ENCODE measurements around the gene SLITRK3. TPM values are rescaled to one million over a fixed set of nuclear protein-coding genes. Genes with fewer than 3 reads are reported as not detected.

The SLITRK3 gene
- total RNA-seq, 1 experiment from 2014 or later: 0.48 TPM

DNA sequence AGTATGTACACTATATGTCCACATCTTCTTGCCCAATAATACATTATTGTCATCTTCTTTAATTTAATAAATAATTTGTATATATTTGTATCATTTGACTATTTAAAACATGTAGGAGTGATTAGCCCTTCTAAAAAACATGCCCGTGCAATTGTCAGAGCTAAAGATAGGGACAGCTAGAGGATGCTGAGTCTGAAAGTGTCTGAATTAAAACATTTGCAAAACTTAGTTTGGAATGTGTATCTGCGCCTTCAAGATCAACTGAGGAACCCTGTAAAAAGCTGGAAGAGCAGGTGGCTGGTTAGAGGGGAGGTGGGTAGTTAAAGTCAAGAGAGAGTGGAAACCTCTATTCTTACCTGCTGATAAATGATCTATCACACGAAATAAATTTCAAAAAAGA lies 4.7 kb downstream of the SLITRK3 start:
- no peak overlapping the region for H4K91ac ChIP-seq (ENCODE audit: insufficient read length, low read depth, low read length)
- H3K79me1 ChIP-seq (ENCODE audit: insufficient read depth, low read depth, low read length, poor library complexity, severe bottlenecking): no peaks in the 10 kb centered on the region
- H4K20me1 ChIP-seq (ENCODE audit: control insufficient read depth, insufficient read depth, insufficient read length): no peaks in the 10 kb centered on the region
- peak overlapping the region in 1 of 2 experiments; percentile 62; a peak in 3 of 5 replicates for H3K4me3 Mint-ChIP-seq
- no peak overlapping the region; a peak in 1 of 7 replicates for H3K27ac Mint-ChIP-seq
- no peak overlapping the region for H2AK5ac ChIP-seq (ENCODE audit: insufficient read length, low read length)
- no peak overlapping the region for H3K23ac ChIP-seq (ENCODE audit: insufficient read length, low read depth, low read length)
- no peak overlapping the region for H2BK15ac ChIP-seq (ENCODE audit: low read depth, low read length)
- no peak overlapping the region for H2BK5ac ChIP-seq (ENCODE audit: insufficient read length, low read length)
- H3K36me3 Mint-ChIP-seq (ENCODE audit: insufficient read depth in 1 of 3, low read depth in 3 of 3): peaks cover 0 to 2% (median 0%) of the 10 kb centered on the region in 3 experiments; a peak in 1 of 7 replicates
- H3T11ph ChIP-seq (ENCODE audit: low read length): no peak overlapping the region
- H3K79me2 ChIP-seq (ENCODE audit: insufficient read depth, low read length): no peaks in the 10 kb centered on the region
- no CpG with 5 or more reads among the region's 3 CpGs for WGBS (ENCODE audit: extremely low coverage, insufficient read length, low lambda C conversion rate)
- no peak overlapping the region for H3K18ac ChIP-seq (ENCODE audit: insufficient read length, low read depth, low read length)
- no peak overlapping the region for H2BK20ac ChIP-seq (ENCODE audit: low read depth, low read length, poor library complexity, severe bottlenecking)
- DNase-seq: no peak
- H3K27me3 Mint-ChIP-seq (ENCODE audit: low read depth): peaks cover 47% of the 10 kb centered on the region
- no peak overlapping the region for H2AFZ ChIP-seq (ENCODE audit: low read length)
- peaks cover 31% of the 10 kb centered on the region for H3K23me2 ChIP-seq (ENCODE audit: insufficient read length, low read depth, low read length, poor library complexity, severe bottlenecking)
- no peaks in the 10 kb centered on the region; the same call in 1 of the 2 replicates for H3K4me1 ChIP-seq (ENCODE audit: insufficient read depth, low read length)
- no peak overlapping the region for H3K4me2 ChIP-seq (ENCODE audit: insufficient read depth, insufficient read length, low read length)
- H3K27ac ChIP-seq (ENCODE audit: insufficient read length, low read depth, low read length): no peak overlapping the region
- H3K14ac ChIP-seq (ENCODE audit: insufficient read depth, low read length): no peak overlapping the region
- no peak overlapping the region for H2BK120ac ChIP-seq (ENCODE audit: low read depth, low read length, poor library complexity, severe bottlenecking)
- no peak overlapping the region for H4K5ac ChIP-seq (ENCODE audit: insufficient read length, low read depth, low read length)
- no peaks in the 10 kb centered on the region for H3K9me3 ChIP-seq (ENCODE audit: control insufficient read depth, low read depth, low read length)
- H3K4me1 Mint-ChIP-seq: peaks cover 33 to 41% of the 10 kb centered on the region in 2 experiments
- peaks cover 18% of the 10 kb centered on the region; the same call in 1 of the 2 replicates for H3K27me3 ChIP-seq (ENCODE audit: insufficient read depth, low read length)
- H3K4ac ChIP-seq (ENCODE audit: low read depth, low read length): no peak overlapping the region
- no peak overlapping the region for H4K8ac ChIP-seq (replicated peaks; ENCODE audit: insufficient read length, low read depth, low read length)
- no peak overlapping the region for H2BK12ac ChIP-seq (ENCODE audit: insufficient read length, low read depth, low read length)
- H3K9ac ChIP-seq (ENCODE audit: extremely low read depth, insufficient read length, low read length): no peak overlapping the region
- H3K9me3 Mint-ChIP-seq: no peaks in the 10 kb centered on the region
- TF ChIP-seq CTCF (conservative IDR thresholded peaks at IDR 0.05): no peak
- H3K56ac ChIP-seq (ENCODE audit: insufficient read length, low read depth, low read length): no peak overlapping the region

Measured in H9 (cell line).